HAP-1 (cell line): ENCODE measurements around the gene KIT.

ENCODE experiments used
- DNase-seq, 2 experiments: peaks; one replicate each; pipeline ENCODE4 v3.0.0-alpha.2; 2016 to 2020; ENCODE audit warnings: low spot score in 2 of 2
- H3K27me3 ChIP-seq: fragments of 250-450 bp; sonication (Bioruptor Pico); 2 replicates; pipeline ENCODE4 v1.5.1; 2020; ENCODE audit warnings: low read depth, mild to moderate bottlenecking, moderate library complexity
- H3K36me3 ChIP-seq: fragments of 250-450 bp; sonication (Bioruptor Pico); replicated peaks from 2 replicates; pipeline ENCODE4 v1.5.1; 2020; ENCODE audit warnings: mild to moderate bottlenecking
- H3K4me1 ChIP-seq: fragments of 250-450 bp; sonication (Bioruptor Pico); 2 replicates; pipeline ENCODE4 v1.5.1; 2020; ENCODE audit warnings: mild to moderate bottlenecking
- H3K4me3 ChIP-seq: fragments of 250-450 bp; sonication (Bioruptor Pico); 2 replicates; pipeline ENCODE4 v1.5.1; 2020; ENCODE audit warnings: mild to moderate bottlenecking, moderate library complexity
- H3K9me3 ChIP-seq: fragments of 250-450 bp; sonication (Bioruptor Pico); 2 replicates; pipeline ENCODE4 v1.5.1; 2020; ENCODE audit warnings: mild to moderate bottlenecking, moderate library complexity
- in situ Hi-C: fragments of 300-500 bp; cut with MboI; formaldehyde crosslinking; loops from 3 replicates; pipeline ENCODE4 v1.14.3; 2020; ENCODE audit warnings: low sequenced_read_pairs, inconsistent platforms, mixed read lengths

KIT gene

GRCh38 chr4:54754394-54754793 is 96.6 kb downstream of the KIT start:
- Histone ChIP-seq H3K9me3 (no peaks in the 10 kb centered on the region), H3K27me3 (no peaks in the 10 kb centered on the region), H3K36me3 (no peaks in the 10 kb centered on the region), H3K4me3 (no peak overlapping the region), H3K4me1 (no peaks in the 10 kb centered on the region)
- no peak for DNase-seq
- in situ Hi-C loops = no loop called here

- Histone ChIP-seq H3K9me3 (peaks cover 4% of the 10 kb centered on the region; the same call in 1 of the 2 replicates), H3K27me3 (no peaks in the 10 kb centered on the region), H3K36me3 (no peaks in the 10 kb centered on the region), H3K4me1 (peaks cover 23% of the 10 kb centered on the region), H3K4me3 (no peak overlapping the region)
- DNase-seq = no peak
- in situ Hi-C loops = no loop called here
Observed at GRCh38 chr4:54764476-54764875, 106.7 kb downstream of the KIT start.

GRCh38 chr4:54767376-54767775 is 109.6 kb downstream of the KIT start:
- Histone ChIP-seq H3K4me1 (peaks cover 32% of the 10 kb centered on the region), H3K27me3 (no peaks in the 10 kb centered on the region), H3K36me3 (no peaks in the 10 kb centered on the region), H3K9me3 (peaks cover 4% of the 10 kb centered on the region; the same call in 1 of the 2 replicates), H3K4me3 (no peak overlapping the region)
- peak in 1 of 2 experiments; percentile 78 for DNase-seq
- in situ Hi-C loops = no loop called here

- no peak overlapping the region for H3K4me3 ChIP-seq
- DNase-seq = no peak
- H3K9me3 ChIP-seq = no peaks in the 10 kb centered on the region
- no peaks in the 10 kb centered on the region for H3K27me3 ChIP-seq
- H3K36me3 ChIP-seq = no peaks in the 10 kb centered on the region
- in situ Hi-C loops = no loop called here
- peaks cover 22% of the 10 kb centered on the region for H3K4me1 ChIP-seq
Observed at GRCh38 chr4:54773022-54773421, 115.3 kb downstream of the KIT start.

- Histone ChIP-seq H3K4me3 (no peak overlapping the region), H3K36me3 (no peaks in the 10 kb centered on the region), H3K9me3 (no peaks in the 10 kb centered on the region), H3K27me3 (no peaks in the 10 kb centered on the region), H3K4me1 (no peaks in the 10 kb centered on the region)
- DNase-seq = no peak
- in situ Hi-C loops = no loop called here
Observed at GRCh38 chr4:54779036-54779435, 121.3 kb downstream of the KIT start.

GRCh38 chr4:54779476-54780148 is 121.9 kb downstream of the KIT start:
- no peaks in the 10 kb centered on the region for H3K4me1 ChIP-seq
- no peaks in the 10 kb centered on the region for H3K9me3 ChIP-seq
- DNase-seq = no peak
- H3K4me3 ChIP-seq = no peak overlapping the region
- in situ Hi-C loops = no loop called here
- H3K27me3 ChIP-seq = no peaks in the 10 kb centered on the region
- H3K36me3 ChIP-seq = no peaks in the 10 kb centered on the region

GRCh38 chr4:54780149-54780495 is 122.4 kb downstream of the KIT start:
- no peaks in the 10 kb centered on the region for H3K27me3 ChIP-seq
- in situ Hi-C loops = no loop called here
- H3K4me1 ChIP-seq = no peaks in the 10 kb centered on the region
- no peak overlapping the region for H3K4me3 ChIP-seq
- H3K36me3 ChIP-seq = no peaks in the 10 kb centered on the region
- H3K9me3 ChIP-seq = no peaks in the 10 kb centered on the region
- no peak for DNase-seq

GRCh38 chr4:54781756-54782155 is 124.0 kb downstream of the KIT start:
- no peak for DNase-seq
- Histone ChIP-seq H3K9me3 (no peaks in the 10 kb centered on the region), H3K36me3 (no peaks in the 10 kb centered on the region), H3K4me1 (no peaks in the 10 kb centered on the region), H3K4me3 (no peak overlapping the region), H3K27me3 (no peaks in the 10 kb centered on the region)
- in situ Hi-C loops = no loop called here

GRCh38 chr4:54783402-54784110 is 125.8 kb downstream of the KIT start:
- no peaks in the 10 kb centered on the region for H3K36me3 ChIP-seq
- no peak overlapping the region for H3K4me3 ChIP-seq
- in situ Hi-C loops = no loop called here
- H3K27me3 ChIP-seq = no peaks in the 10 kb centered on the region
- H3K9me3 ChIP-seq = no peaks in the 10 kb centered on the region
- no peak for DNase-seq
- H3K4me1 ChIP-seq = no peaks in the 10 kb centered on the region

GRCh38 chr4:54784161-54784671 is 126.5 kb downstream of the KIT start:
- Histone ChIP-seq H3K4me3 (no peak overlapping the region), H3K36me3 (no peaks in the 10 kb centered on the region), H3K27me3 (no peaks in the 10 kb centered on the region), H3K9me3 (no peaks in the 10 kb centered on the region), H3K4me1 (no peaks in the 10 kb centered on the region)
- no peak for DNase-seq
- in situ Hi-C loops = no loop called here
